ENCODE measurements around the gene THBS4.

Gene THBS4

GRCh38 chr5:79999722-80000121 is 35.4 kb upstream of the THBS4 start:
- DNase-seq: no peak
- TF ChIP-seq, protein P1, sequence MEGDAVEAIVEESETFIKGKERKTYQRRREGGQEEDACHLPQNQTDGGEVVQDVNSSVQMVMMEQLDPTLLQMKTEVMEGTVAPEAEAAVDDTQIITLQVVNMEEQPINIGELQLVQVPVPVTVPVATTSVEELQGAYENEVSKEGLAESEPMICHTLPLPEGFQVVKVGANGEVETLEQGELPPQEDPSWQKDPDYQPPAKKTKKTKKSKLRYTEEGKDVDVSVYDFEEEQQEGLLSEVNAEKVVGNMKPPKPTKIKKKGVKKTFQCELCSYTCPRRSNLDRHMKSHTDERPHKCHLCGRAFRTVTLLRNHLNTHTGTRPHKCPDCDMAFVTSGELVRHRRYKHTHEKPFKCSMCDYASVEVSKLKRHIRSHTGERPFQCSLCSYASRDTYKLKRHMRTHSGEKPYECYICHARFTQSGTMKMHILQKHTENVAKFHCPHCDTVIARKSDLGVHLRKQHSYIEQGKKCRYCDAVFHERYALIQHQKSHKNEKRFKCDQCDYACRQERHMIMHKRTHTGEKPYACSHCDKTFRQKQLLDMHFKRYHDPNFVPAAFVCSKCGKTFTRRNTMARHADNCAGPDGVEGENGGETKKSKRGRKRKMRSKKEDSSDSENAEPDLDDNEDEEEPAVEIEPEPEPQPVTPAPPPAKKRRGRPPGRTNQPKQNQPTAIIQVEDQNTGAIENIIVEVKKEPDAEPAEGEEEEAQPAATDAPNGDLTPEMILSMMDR (IDR thresholded peaks at IDR 0.05; ENCODE audit: low read depth, low read length, missing control alignments): no peak
- Histone ChIP-seq H3K27ac (no peak overlapping the region), H3K27me3 (replicated peaks) (no peaks in the 10 kb centered on the region), H3K36me3 (replicated peaks) (no peaks in the 10 kb centered on the region), H3K4me3 (ENCODE audit: low read depth, low read length) (no peak overlapping the region)
- in situ Hi-C loops (cut with HindIII; ENCODE audit: low pct_ligation_motif_present, low sequenced_read_pairs): no loop called here

DNA sequence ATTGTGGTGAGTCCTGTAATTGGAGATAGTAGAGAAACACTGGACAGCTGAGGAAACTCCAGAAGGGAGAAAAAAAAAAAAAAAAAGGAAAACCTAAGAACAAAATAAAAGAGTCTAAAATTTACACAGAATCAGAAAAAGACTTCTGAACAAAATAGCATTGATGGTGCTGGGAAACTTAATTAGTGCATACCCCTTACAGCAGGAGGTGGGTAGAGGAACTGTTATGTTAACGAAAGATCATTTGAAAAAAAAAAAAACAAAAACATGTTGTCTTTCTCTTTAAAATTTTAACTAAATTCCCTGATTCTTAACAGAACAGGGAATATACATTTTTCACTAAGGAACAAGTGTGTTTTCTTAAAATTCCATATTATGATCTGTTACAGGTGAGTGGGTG is 32.5 kb upstream of the THBS4 start:
- Histone ChIP-seq H3K4me3 (ENCODE audit: low read depth, low read length) (no peak overlapping the region), H3K36me3 (replicated peaks) (no peaks in the 10 kb centered on the region), H3K27ac (no peak overlapping the region), H3K27me3 (replicated peaks) (no peaks in the 10 kb centered on the region)
- TF ChIP-seq, protein P1 (IDR thresholded peaks at IDR 0.05; ENCODE audit: low read depth, low read length, missing control alignments): no peak
- no peak for DNase-seq
- in situ Hi-C loops (cut with HindIII; ENCODE audit: low pct_ligation_motif_present, low sequenced_read_pairs): no loop called here

- Histone ChIP-seq H3K4me3 (ENCODE audit: low read depth, low read length) (no peak overlapping the region), H3K36me3 (replicated peaks) (no peaks in the 10 kb centered on the region), H3K27ac (no peak overlapping the region), H3K27me3 (replicated peaks) (no peaks in the 10 kb centered on the region)
- in situ Hi-C loops (cut with HindIII; ENCODE audit: low pct_ligation_motif_present, low sequenced_read_pairs): no loop called here
- TF ChIP-seq, protein P1 (IDR thresholded peaks at IDR 0.05; ENCODE audit: low read depth, low read length, missing control alignments): no peak
- DNase-seq: no peak
Measured at GRCh38 chr5:80008995-80009765, 26.0 kb upstream of the THBS4 start.

GRCh38 chr5:80010754-80011392 is 24.3 kb upstream of the THBS4 start:
- Histone ChIP-seq H3K27me3 (replicated peaks) (no peaks in the 10 kb centered on the region), H3K36me3 (replicated peaks) (no peaks in the 10 kb centered on the region), H3K4me3 (ENCODE audit: low read depth, low read length) (no peak overlapping the region), H3K27ac (no peak overlapping the region)
- TF ChIP-seq, protein P1 (IDR thresholded peaks at IDR 0.05; ENCODE audit: low read depth, low read length, missing control alignments): no peak
- no peak for DNase-seq
- in situ Hi-C loops (cut with HindIII; ENCODE audit: low pct_ligation_motif_present, low sequenced_read_pairs): no loop called here

- H3K27me3 ChIP-seq (replicated peaks): no peaks in the 10 kb centered on the region
- DNase-seq: no peak
- H3K4me3 ChIP-seq (ENCODE audit: low read depth, low read length): no peak overlapping the region
- no peaks in the 10 kb centered on the region for H3K36me3 ChIP-seq (replicated peaks)
- H3K27ac ChIP-seq: no peak overlapping the region
- in situ Hi-C loops (cut with HindIII; ENCODE audit: low pct_ligation_motif_present, low sequenced_read_pairs): no loop called here
- TF ChIP-seq, protein P1 (IDR thresholded peaks at IDR 0.05; ENCODE audit: low read depth, low read length, missing control alignments): no peak
Measured at GRCh38 chr5:80025069-80025468, 10.1 kb upstream of the THBS4 start.
